ENCODE measurements around the gene TLL1.

DNA sequence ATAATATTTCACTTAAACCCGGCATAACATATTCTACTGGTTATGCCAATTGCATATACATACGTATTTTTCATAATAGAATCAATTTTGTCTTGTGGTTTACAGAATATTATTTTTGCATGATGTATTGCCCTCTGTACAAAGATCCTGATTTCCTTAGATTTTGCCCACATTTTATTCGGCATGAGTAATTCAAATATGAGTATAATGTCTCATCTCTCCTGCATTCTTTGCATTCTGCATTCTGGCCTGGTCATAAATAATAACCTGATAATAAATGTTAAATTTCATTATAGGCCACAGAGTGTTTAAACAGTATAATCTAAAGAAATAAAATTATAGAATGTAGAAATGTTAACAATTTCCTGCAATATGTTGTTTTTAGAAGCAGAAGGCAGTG is 205.3 kb downstream of the TLL1 start:
- TF ChIP-seq, protein P1, sequence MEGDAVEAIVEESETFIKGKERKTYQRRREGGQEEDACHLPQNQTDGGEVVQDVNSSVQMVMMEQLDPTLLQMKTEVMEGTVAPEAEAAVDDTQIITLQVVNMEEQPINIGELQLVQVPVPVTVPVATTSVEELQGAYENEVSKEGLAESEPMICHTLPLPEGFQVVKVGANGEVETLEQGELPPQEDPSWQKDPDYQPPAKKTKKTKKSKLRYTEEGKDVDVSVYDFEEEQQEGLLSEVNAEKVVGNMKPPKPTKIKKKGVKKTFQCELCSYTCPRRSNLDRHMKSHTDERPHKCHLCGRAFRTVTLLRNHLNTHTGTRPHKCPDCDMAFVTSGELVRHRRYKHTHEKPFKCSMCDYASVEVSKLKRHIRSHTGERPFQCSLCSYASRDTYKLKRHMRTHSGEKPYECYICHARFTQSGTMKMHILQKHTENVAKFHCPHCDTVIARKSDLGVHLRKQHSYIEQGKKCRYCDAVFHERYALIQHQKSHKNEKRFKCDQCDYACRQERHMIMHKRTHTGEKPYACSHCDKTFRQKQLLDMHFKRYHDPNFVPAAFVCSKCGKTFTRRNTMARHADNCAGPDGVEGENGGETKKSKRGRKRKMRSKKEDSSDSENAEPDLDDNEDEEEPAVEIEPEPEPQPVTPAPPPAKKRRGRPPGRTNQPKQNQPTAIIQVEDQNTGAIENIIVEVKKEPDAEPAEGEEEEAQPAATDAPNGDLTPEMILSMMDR (IDR thresholded peaks at IDR 0.05), result no peak
- TF ChIP-seq POLR2A (IDR thresholded peaks at IDR 0.05), result no peak

Data from vagina (tissue), 2 donors.